Testis (tissue), 2 donors: Measurements from ENCODE around the gene VENTX.

Source experiments
- CTCF ChIP-seq, 3 experiments: fragments of 450-650 bp in 2 of 3; fragments of 200-600 bp in 1 of 3; sonication (generic) in 1 of 3; IDR thresholded peaks; one replicate each; pipeline ENCODE4 v1.5.1; 2016 to 2019; ENCODE audit warnings: antibody characterized with exemption in 3 of 3, mild to moderate bottlenecking in 2 of 3, moderate library complexity in 1 of 3
- POLR2A ChIP-seq: fragments of 450-650 bp; IDR thresholded peaks from one replicate; pipeline ENCODE4 v1.6.1; 2017; ENCODE audit warnings: antibody characterized with exemption, mild to moderate bottlenecking, moderate library complexity

- TF ChIP-seq CTCF (IDR thresholded peaks at IDR 0.05) (no peak), POLR2A (no peak)
These were observed 8.0 kb downstream of the VENTX start for GRCh38 chr10:133245439-133246235.
